ENCODE results near the gene ATP9B. TPM values are rescaled to one million over a fixed set of nuclear protein-coding genes. Genes with fewer than 3 reads are reported as not detected.

ATP9B gene
- total RNA-seq, 1 experiment from 2014 or later = 20.9 TPM

DNA sequence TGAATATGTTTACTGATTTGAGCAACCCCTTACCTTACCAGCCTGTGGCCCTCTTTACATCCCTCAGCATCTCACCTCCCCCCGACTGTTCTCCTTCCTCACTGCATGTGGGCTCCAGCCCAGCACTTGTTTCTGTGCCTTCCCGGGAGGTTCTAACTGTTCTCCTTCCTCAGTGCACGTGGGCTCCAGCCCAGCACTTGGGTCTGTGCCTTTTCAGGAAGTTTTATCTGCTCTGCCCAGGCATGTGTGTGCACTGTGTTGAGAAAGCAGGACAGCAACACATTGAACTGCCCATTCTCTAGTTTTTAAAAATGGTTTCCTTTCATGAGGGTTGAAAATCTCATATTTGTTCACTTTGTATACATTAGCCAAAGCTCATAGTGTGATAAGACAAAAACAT, 158.4 kb downstream of the ATP9B start:
- H3K27ac Mint-ChIP-seq = peak overlapping the region in 1 of 3 experiments; percentile 72; a peak in 1 of 7 replicates
- H3K27me3 Mint-ChIP-seq (ENCODE audit: low read depth) = no peaks in the 10 kb centered on the region

More for the DNA sequence above, 158.4 kb downstream of the ATP9B start:
- Mint-ChIP-seq H3K36me3 (ENCODE audit: insufficient read depth in 1 of 3, low read depth in 3 of 3) (peaks cover 0 to 11% (median 0%) of the 10 kb centered on the region in 3 experiments; a peak in 3 of 7 replicates), H3K4me1 (0 out of 4 replicates have a peak, but pooled peaks cover 0 to 3% of the 10 kb centered on the region in 2 experiments), H3K4me3 (no peak overlapping the region), H3K9me3 (no peaks in the 10 kb centered on the region)
- no peak overlapping the region for H3K56ac ChIP-seq (ENCODE audit: insufficient read length, low read depth, low read length)
- H3K9me3 ChIP-seq (ENCODE audit: control insufficient read depth, low read depth, low read length) = no peaks in the 10 kb centered on the region
- no peak overlapping the region for H3K18ac ChIP-seq (ENCODE audit: insufficient read length, low read depth, low read length)
- no peak overlapping the region for H3K9ac ChIP-seq (ENCODE audit: extremely low read depth, insufficient read length, low read length)
- no peak overlapping the region for H3K23ac ChIP-seq (ENCODE audit: insufficient read length, low read depth, low read length)
- H3T11ph ChIP-seq (ENCODE audit: low read length) = no peak overlapping the region
- no peaks in the 10 kb centered on the region for H4K20me1 ChIP-seq (ENCODE audit: control insufficient read depth, insufficient read depth, insufficient read length)
- H2BK12ac ChIP-seq (ENCODE audit: insufficient read length, low read depth, low read length) = no peak overlapping the region
- TF ChIP-seq, protein P1, sequence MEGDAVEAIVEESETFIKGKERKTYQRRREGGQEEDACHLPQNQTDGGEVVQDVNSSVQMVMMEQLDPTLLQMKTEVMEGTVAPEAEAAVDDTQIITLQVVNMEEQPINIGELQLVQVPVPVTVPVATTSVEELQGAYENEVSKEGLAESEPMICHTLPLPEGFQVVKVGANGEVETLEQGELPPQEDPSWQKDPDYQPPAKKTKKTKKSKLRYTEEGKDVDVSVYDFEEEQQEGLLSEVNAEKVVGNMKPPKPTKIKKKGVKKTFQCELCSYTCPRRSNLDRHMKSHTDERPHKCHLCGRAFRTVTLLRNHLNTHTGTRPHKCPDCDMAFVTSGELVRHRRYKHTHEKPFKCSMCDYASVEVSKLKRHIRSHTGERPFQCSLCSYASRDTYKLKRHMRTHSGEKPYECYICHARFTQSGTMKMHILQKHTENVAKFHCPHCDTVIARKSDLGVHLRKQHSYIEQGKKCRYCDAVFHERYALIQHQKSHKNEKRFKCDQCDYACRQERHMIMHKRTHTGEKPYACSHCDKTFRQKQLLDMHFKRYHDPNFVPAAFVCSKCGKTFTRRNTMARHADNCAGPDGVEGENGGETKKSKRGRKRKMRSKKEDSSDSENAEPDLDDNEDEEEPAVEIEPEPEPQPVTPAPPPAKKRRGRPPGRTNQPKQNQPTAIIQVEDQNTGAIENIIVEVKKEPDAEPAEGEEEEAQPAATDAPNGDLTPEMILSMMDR (conservative IDR thresholded peaks at IDR 0.05) = no peak
- no peak overlapping the region for H2BK5ac ChIP-seq (ENCODE audit: insufficient read length, low read length)
- H2BK120ac ChIP-seq (ENCODE audit: low read depth, low read length, poor library complexity, severe bottlenecking) = no peak overlapping the region
- H3K14ac ChIP-seq (ENCODE audit: insufficient read depth, low read length) = no peak overlapping the region; the same call in 1 of the 2 replicates
- no peaks in the 10 kb centered on the region for H3K4me1 ChIP-seq (ENCODE audit: insufficient read depth, low read length)
- H4K5ac ChIP-seq (ENCODE audit: insufficient read length, low read depth, low read length) = no peak overlapping the region
- no peak overlapping the region for H2BK15ac ChIP-seq (ENCODE audit: low read depth, low read length)
- H3K4ac ChIP-seq (ENCODE audit: low read depth, low read length) = no peak overlapping the region
- no CpG with 5 or more reads among the region's 3 CpGs for WGBS (ENCODE audit: extremely low coverage, insufficient read length, low lambda C conversion rate)
- no peaks in the 10 kb centered on the region for H3K23me2 ChIP-seq (ENCODE audit: insufficient read length, low read depth, low read length, poor library complexity, severe bottlenecking)
- H4K91ac ChIP-seq (ENCODE audit: insufficient read length, low read depth, low read length) = no peak overlapping the region
- no peaks in the 10 kb centered on the region for H3K79me1 ChIP-seq (ENCODE audit: insufficient read depth, low read depth, low read length, poor library complexity, severe bottlenecking)
- no peak overlapping the region for H3K4me2 ChIP-seq (ENCODE audit: insufficient read depth, insufficient read length, low read length)
- H2BK20ac ChIP-seq (ENCODE audit: low read depth, low read length, poor library complexity, severe bottlenecking) = no peak overlapping the region
- no peak overlapping the region for H2AK5ac ChIP-seq (ENCODE audit: insufficient read length, low read length)
- H3K27ac ChIP-seq (ENCODE audit: insufficient read length, low read depth, low read length) = no peak overlapping the region
- H3K79me2 ChIP-seq (ENCODE audit: insufficient read depth, low read length) = no peaks in the 10 kb centered on the region
- H4K8ac ChIP-seq (replicated peaks; ENCODE audit: insufficient read length, low read depth, low read length) = no peak overlapping the region
- H3K27me3 ChIP-seq (ENCODE audit: insufficient read depth, low read length) = no peaks in the 10 kb centered on the region
- no peak overlapping the region for H2AFZ ChIP-seq (ENCODE audit: low read length)
- DNase-seq = no peak
